HepG2 (cell line): ENCODE results near the gene CCDC142. TPM values are rescaled to one million over a fixed set of nuclear protein-coding genes. Genes with fewer than 3 reads are reported as not detected.

Experiments
- KDM3A ChIP-seq: IDR thresholded peaks from 2 replicates; pipeline ENCODE4 v1.6.1; 2018; ENCODE audit warnings: low read depth, missing compliant biosample characterization
- NFE2L1 ChIP-seq: sonication (generic); formaldehyde crosslinking; IDR thresholded peaks from 2 replicates; pipeline ENCODE4 v1.4.0; 2020; ENCODE audit warnings: missing genetic modification reagents, mild to moderate bottlenecking, borderline replicate concordance
- NFKB2 ChIP-seq: sonication (generic); formaldehyde crosslinking; IDR thresholded peaks from 2 replicates; pipeline ENCODE4 v1.4.0; 2020; ENCODE audit warnings: missing genetic modification reagents, borderline replicate concordance
- NRL ChIP-seq: sonication (generic); formaldehyde crosslinking; IDR thresholded peaks from 2 replicates; pipeline ENCODE4 v1.5.0; 2020; ENCODE audit warnings: missing genetic modification reagents, mild to moderate bottlenecking, moderate library complexity, borderline replicate concordance
- RELA ChIP-seq: sonication (generic); formaldehyde crosslinking; IDR thresholded peaks from 2 replicates; pipeline ENCODE4 v1.4.0; 2020; ENCODE audit warnings: missing genetic modification reagents
- SIX1 ChIP-seq: sonication (generic); formaldehyde crosslinking; IDR thresholded peaks from 2 replicates; pipeline ENCODE4 v1.4.0; 2020; ENCODE audit warnings: missing genetic modification reagents, borderline replicate concordance
- SOX13 ChIP-seq, 3 experiments: fragments of 450-650 bp in 1 of 3; sonication (generic) in 1 of 3; formaldehyde crosslinking in 1 of 3; IDR thresholded peaks in 2 of 3; conservative IDR thresholded peaks in 1 of 3; 2 replicates each; pipeline versions ENCODE4 v1.5.0 to v1.6.1; 2016 to 2020; ENCODE audit warnings: antibody characterized with exemption in 1 of 3, mild to moderate bottlenecking in 1 of 3, missing compliant biosample characterization in 1 of 3, missing genetic modification reagents in 1 of 3, moderate library complexity in 1 of 3
- THYN1 ChIP-seq: sonication (generic); formaldehyde crosslinking; IDR thresholded peaks from 2 replicates; pipeline ENCODE4 v1.8.1; 2023; ENCODE audit warnings: low read depth, mild to moderate bottlenecking, moderate library complexity, missing genetic modification reagents, borderline replicate concordance
- ZNF20 ChIP-seq: sonication (generic); formaldehyde crosslinking; IDR thresholded peaks from 2 replicates; pipeline ENCODE4 v1.4.0; 2020; ENCODE audit warnings: mild to moderate bottlenecking, moderate library complexity, missing genetic modification reagents
- ZNF724P ChIP-seq: sonication (generic); formaldehyde crosslinking; IDR thresholded peaks from 2 replicates; pipeline ENCODE4 v1.8.0; 2022; ENCODE audit warnings: missing genetic modification reagents, borderline replicate concordance
- polyA plus RNA-seq, 8 experiments: library from polyadenylated mRNA; depleted of rRNA in 3 of 8; stranded (reverse) in 7 of 8; unstranded in 1 of 8; fragments of >200 nt; fragmentation: Illumina TruSeq in 4 of 8; extraction: Trizol in 4 of 8; gene quantifications; 2 replicates each; pipeline versions ENCODE4 v1.2.1 to v1.2.3, GENCODE V29; 2011 to 2016; ENCODE audit warnings: low read depth in 4 of 8, missing spikeins in 1 of 8, mixed read lengths in 1 of 8; ENCODE audit not compliant: insufficient read depth in 1 of 8
- total RNA-seq, 5 experiments: library from RNA; depleted of rRNA; stranded (reverse); fragments of >200 nt; fragmentation: Illumina TruSeq; extraction: Trizol; gene quantifications; 2 replicates each; pipeline ENCODE4 v1.2.3, GENCODE V29; 2016; ENCODE audit warnings: low read depth in 1 of 5
- TF ChIP-seq, protein P1 (sequence below): sonication (generic); formaldehyde crosslinking; IDR thresholded peaks from 2 replicates; pipeline ENCODE4 v1.4.0; 2020; ENCODE audit warnings: mild to moderate bottlenecking, missing genetic modification reagents
- TF ChIP-seq, protein P2 (sequence below): sonication (generic); formaldehyde crosslinking; IDR thresholded peaks from 2 replicates; pipeline ENCODE4 v1.5.1; 2020; ENCODE audit warnings: missing genetic modification reagents, mild to moderate bottlenecking, borderline replicate concordance
- TF ChIP-seq, protein P3 (sequence below): sonication (generic); formaldehyde crosslinking; IDR thresholded peaks from 2 replicates; pipeline ENCODE4 v1.4.0; 2020; ENCODE audit warnings: mild to moderate bottlenecking, missing genetic modification reagents, borderline replicate concordance
- TF ChIP-seq, protein P4 (sequence below): sonication (generic); formaldehyde crosslinking; IDR thresholded peaks from 2 replicates; pipeline ENCODE4 v1.5.1; 2020; ENCODE audit warnings: missing genetic modification reagents, mild to moderate bottlenecking, borderline replicate concordance

The CCDC142 gene
- total and polyA plus RNA-seq, 2 of the 13 experiments (the other 11 are each of a cell fraction or from before 2014, with no cell fraction given): 14.7 to 30.4 TPM

DNA sequence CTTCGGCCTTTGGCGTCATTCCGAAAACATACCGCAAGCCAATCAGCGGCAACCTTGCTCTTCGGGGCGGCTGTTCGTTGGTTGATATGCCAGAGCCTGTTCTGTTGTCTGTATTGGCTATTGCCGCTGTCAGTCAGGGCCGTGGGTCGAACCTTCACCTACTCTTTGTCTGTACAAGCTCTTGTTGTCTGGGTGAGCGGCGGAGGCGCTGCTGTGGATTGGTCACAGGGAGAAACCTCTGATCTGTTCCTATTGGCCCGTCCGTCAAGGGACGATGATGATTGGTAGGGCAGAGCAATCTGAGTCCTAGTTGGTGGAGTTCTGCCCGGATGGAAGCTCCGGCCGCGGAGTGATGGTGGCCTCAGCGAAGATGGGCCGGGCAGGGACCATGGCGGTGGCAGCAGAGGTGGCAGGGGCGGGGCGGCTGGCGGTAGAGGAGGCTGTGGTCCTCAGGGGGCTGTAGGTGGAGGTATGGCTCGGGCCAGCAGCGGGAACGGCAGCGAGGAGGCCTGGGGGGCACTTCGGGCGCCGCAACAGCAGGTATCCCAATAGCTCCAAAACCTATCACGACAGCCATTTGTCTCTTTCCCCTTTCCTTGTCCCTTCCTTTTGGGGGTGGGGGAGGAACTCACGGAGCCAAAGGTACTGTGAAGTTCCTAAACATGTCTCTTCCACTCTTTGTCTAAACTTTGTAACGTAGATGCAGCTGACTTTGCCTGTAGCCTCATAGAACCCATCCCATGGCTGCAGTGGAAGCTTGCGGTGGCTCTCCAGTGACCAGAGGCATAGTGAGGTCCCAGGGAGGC is 24.5 kb downstream of the CCDC142 start, which contains the start of gene WBP1 (continued):
- TF ChIP-seq NFKB2 (CRISPR knock-in tag) (no peak), SIX1 (CRISPR knock-in tag) (no peak), THYN1 (CRISPR knock-in tag) (no peak), ZNF724P (CRISPR knock-in tag) (no peak), RELA (CRISPR knock-in tag) (no peak), KDM3A (no peak), NRL (CRISPR knock-in tag) (no peak), SOX13 (IDR thresholded peaks at IDR 0.05) (no peak), SOX13 (CRISPR knock-in tag; conservative IDR thresholded peaks at IDR 0.05 in 1 of 2, IDR thresholded peaks at IDR 0.05 in 1 of 2) (no peak; a peak in 1 of 4 replicates), NFE2L1 (CRISPR knock-in tag) (no peak), ZNF20 (CRISPR knock-in tag) (no peak)
- TF ChIP-seq, protein P1, sequence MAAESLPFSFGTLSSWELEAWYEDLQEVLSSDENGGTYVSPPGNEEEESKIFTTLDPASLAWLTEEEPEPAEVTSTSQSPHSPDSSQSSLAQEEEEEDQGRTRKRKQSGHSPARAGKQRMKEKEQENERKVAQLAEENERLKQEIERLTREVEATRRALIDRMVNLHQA: no peak
- TF ChIP-seq, protein P2, sequence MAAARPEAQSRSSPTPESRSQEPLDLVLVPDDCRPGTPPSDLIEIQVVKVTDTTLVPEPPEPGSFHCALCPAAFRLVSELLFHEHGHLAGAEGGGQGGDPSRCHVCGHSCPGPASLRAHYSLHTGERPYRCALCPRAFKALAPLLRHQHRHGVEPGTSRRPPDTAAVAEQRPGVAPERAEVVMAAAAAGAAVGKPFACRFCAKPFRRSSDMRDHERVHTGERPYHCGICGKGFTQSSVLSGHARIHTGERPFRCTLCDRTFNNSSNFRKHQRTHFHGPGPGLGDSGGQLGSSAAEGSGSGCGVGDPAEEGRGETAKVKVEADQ (CRISPR knock-in tag): no peak
- TF ChIP-seq, protein P3, sequence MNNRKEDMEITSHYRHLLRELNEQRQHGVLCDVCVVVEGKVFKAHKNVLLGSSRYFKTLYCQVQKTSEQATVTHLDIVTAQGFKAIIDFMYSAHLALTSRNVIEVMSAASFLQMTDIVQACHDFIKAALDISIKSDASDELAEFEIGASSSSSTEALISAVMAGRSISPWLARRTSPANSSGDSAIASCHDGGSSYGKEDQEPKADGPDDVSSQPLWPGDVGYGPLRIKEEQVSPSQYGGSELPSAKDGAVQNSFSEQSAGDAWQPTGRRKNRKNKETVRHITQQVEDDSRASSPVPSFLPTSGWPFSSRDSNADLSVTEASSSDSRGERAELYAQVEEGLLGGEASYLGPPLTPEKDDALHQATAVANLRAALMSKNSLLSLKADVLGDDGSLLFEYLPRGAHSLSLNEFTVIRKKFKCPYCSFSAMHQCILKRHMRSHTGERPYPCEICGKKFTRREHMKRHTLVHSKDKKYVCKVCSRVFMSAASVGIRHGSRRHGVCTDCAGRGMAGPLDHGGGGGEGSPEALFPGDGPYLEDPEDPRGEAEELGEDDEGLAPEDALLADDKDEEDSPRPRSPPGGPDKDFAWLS: no peak
- TF ChIP-seq, protein P4, sequence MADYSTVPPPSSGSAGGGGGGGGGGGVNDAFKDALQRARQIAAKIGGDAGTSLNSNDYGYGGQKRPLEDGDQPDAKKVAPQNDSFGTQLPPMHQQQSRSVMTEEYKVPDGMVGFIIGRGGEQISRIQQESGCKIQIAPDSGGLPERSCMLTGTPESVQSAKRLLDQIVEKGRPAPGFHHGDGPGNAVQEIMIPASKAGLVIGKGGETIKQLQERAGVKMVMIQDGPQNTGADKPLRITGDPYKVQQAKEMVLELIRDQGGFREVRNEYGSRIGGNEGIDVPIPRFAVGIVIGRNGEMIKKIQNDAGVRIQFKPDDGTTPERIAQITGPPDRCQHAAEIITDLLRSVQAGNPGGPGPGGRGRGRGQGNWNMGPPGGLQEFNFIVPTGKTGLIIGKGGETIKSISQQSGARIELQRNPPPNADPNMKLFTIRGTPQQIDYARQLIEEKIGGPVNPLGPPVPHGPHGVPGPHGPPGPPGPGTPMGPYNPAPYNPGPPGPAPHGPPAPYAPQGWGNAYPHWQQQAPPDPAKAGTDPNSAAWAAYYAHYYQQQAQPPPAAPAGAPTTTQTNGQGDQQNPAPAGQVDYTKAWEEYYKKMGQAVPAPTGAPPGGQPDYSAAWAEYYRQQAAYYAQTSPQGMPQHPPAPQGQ (CRISPR knock-in tag): no peak
